HepG2 (cell line): ENCODE measurements around the gene ACP5.

ENCODE experiments used
- CREB1 ChIP-seq, 2 experiments: fragments of 450-650 bp in 1 of 2; IDR thresholded peaks; 2 replicates each; pipeline ENCODE4 v1.6.1; 2016 to 2017; ENCODE audit warnings: control low read depth in 1 of 2, mild to moderate bottlenecking in 1 of 2, missing compliant biosample characterization in 1 of 2, missing genetic modification characterization in 1 of 2
- ETV6 ChIP-seq: sonication (generic); formaldehyde crosslinking; conservative IDR thresholded peaks from 2 replicates; pipeline ENCODE4 v1.4.0; 2020; ENCODE audit warnings: missing genetic modification reagents
- TGIF2 ChIP-seq: IDR thresholded peaks from 2 replicates; pipeline ENCODE4 v1.6.1; 2016; ENCODE audit warnings: control low read depth, missing compliant biosample characterization
- ZNF652 ChIP-seq: IDR thresholded peaks from 2 replicates; pipeline ENCODE4 v1.6.1; 2016; ENCODE audit warnings: low read depth, borderline replicate concordance
- ZNF777 ChIP-seq: sonication (generic); formaldehyde crosslinking; IDR thresholded peaks from 2 replicates; pipeline ENCODE4 v1.4.0; 2020; ENCODE audit warnings: missing genetic modification reagents
- TF ChIP-seq, protein P1 (sequence below): sonication (generic); formaldehyde crosslinking; IDR thresholded peaks from 2 replicates; pipeline ENCODE4 v1.4.0; 2020; ENCODE audit warnings: low read depth, missing genetic modification reagents
- TF ChIP-seq, protein P2 (sequence below): sonication (generic); formaldehyde crosslinking; IDR thresholded peaks from 2 replicates; pipeline ENCODE4 v1.5.1; 2020; ENCODE audit warnings: mild to moderate bottlenecking, missing genetic modification reagents

DNA sequence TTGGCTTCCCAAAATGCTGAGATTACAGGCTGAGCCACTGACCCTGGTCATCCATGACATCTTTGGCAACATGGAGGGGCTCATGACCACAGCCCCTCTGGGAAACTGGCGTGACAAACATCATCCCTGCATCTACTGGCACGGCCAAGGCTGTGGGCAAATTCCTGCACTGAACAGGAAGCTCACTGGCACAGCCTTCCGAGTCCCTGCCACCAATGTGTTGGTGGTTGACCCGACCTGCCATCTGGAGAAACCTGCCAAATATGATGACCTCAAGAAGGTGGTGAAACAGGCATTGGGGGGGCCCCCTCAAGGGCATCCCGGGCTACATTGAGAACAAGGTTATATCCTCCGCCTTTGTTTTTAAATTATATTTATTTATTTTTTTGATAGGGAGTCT, 8.9 kb upstream of the ACP5 start:
- TF ChIP-seq, protein P1, sequence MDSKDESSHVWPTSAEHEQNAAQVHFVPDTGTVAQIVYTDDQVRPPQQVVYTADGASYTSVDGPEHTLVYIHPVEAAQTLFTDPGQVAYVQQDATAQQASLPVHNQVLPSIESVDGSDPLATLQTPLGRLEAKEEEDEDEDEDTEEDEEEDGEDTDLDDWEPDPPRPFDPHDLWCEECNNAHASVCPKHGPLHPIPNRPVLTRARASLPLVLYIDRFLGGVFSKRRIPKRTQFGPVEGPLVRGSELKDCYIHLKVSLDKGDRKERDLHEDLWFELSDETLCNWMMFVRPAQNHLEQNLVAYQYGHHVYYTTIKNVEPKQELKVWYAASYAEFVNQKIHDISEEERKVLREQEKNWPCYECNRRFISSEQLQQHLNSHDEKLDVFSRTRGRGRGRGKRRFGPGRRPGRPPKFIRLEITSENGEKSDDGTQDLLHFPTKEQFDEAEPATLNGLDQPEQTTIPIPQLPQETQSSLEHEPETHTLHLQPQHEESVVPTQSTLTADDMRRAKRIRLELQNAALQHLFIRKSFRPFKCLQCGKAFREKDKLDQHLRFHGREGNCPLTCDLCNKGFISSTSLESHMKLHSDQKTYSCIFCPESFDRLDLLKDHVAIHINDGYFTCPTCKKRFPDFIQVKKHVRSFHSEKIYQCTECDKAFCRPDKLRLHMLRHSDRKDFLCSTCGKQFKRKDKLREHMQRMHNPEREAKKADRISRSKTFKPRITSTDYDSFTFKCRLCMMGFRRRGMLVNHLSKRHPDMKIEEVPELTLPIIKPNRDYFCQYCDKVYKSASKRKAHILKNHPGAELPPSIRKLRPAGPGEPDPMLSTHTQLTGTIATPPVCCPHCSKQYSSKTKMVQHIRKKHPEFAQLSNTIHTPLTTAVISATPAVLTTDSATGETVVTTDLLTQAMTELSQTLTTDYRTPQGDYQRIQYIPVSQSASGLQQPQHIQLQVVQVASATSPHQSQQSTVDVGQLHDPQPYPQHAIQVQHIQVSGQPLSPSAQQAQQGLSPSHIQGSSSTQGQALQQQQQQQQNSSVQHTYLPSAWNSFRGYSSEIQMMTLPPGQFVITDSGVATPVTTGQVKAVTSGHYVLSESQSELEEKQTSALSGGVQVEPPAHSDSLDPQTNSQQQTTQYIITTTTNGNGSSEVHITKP (CRISPR knock-in tag): no peak
- TF ChIP-seq, protein P2, sequence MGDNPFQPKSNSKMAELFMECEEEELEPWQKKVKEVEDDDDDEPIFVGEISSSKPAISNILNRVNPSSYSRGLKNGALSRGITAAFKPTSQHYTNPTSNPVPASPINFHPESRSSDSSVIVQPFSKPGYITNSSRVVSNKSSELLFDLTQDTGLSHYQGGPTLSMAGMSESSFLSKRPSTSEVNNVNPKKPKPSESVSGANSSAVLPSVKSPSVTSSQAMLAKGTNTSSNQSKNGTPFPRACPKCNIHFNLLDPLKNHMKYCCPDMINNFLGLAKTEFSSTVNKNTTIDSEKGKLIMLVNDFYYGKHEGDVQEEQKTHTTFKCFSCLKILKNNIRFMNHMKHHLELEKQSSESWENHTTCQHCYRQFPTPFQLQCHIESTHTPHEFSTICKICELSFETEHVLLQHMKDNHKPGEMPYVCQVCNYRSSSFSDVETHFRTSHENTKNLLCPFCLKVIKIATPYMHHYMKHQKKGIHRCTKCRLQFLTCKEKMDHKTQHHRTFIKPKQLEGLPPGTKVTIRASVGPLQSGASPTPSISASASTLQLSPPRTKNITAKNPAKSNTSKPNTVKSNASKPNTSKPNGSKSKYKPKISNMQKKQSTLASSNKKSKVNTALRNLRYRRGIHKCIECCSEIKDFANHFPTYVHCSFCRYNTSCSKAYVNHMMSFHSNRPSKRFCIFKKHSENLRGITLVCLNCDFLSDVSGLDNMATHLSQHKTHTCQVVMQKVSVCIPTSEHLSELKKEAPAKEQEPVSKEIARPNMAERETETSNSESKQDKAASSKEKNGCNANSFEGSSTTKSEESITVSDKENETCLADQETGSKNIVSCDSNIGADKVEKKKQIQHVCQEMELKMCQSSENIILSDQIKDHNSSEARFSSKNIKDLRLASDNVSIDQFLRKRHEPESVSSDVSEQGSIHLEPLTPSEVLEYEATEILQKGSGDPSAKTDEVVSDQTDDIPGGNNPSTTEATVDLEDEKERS (CRISPR knock-in tag): no peak
- TF ChIP-seq ZNF652 (CRISPR knock-in tag) (no peak), ETV6 (no peak), TGIF2 (CRISPR knock-in tag) (no peak), ZNF777 (CRISPR knock-in tag) (no peak), CREB1 (IDR thresholded peaks at IDR 0.05) (no peak), CREB1 (CRISPR knock-in tag; IDR thresholded peaks at IDR 0.05) (no peak)
